Measurements from ENCODE around the gene PEX5L. TPM values are rescaled to one million over a fixed set of nuclear protein-coding genes. Genes with fewer than 3 reads are reported as not detected.

Gene PEX5L
- total and polyA plus RNA-seq, 12 donors = 0.03 to 1.1 (median 0.16) TPM; not detected in 3

- intact Hi-C loops (cut with DNase I) = no loop called here
- Histone ChIP-seq H3K4me1 (replicated peaks in 1 of 2) (no peaks in the 10 kb centered on the region), H3K27me3 (no peaks in the 10 kb centered on the region), H3K9me3 (replicated peaks in 1 of 3) (no peaks in the 10 kb centered on the region), H3K36me3 (replicated peaks in 1 of 2) (no peaks in the 10 kb centered on the region), H3K27ac (no peak overlapping the region), H3K4me3 (no peak overlapping the region)
- no peak for DNase-seq
- 67 to 85% (median 78%) methylated on average over 9 of the region's 9 CpGs for WGBS, 4 donors
- TF ChIP-seq, protein P1, sequence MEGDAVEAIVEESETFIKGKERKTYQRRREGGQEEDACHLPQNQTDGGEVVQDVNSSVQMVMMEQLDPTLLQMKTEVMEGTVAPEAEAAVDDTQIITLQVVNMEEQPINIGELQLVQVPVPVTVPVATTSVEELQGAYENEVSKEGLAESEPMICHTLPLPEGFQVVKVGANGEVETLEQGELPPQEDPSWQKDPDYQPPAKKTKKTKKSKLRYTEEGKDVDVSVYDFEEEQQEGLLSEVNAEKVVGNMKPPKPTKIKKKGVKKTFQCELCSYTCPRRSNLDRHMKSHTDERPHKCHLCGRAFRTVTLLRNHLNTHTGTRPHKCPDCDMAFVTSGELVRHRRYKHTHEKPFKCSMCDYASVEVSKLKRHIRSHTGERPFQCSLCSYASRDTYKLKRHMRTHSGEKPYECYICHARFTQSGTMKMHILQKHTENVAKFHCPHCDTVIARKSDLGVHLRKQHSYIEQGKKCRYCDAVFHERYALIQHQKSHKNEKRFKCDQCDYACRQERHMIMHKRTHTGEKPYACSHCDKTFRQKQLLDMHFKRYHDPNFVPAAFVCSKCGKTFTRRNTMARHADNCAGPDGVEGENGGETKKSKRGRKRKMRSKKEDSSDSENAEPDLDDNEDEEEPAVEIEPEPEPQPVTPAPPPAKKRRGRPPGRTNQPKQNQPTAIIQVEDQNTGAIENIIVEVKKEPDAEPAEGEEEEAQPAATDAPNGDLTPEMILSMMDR (IDR thresholded peaks at IDR 0.05) = no peak
- no peak for TF ChIP-seq POLR2A (IDR thresholded peaks at IDR 0.05)
Measured at GRCh38 chr3:179958759-179959158, 78.0 kb downstream of the PEX5L start.

DNA sequence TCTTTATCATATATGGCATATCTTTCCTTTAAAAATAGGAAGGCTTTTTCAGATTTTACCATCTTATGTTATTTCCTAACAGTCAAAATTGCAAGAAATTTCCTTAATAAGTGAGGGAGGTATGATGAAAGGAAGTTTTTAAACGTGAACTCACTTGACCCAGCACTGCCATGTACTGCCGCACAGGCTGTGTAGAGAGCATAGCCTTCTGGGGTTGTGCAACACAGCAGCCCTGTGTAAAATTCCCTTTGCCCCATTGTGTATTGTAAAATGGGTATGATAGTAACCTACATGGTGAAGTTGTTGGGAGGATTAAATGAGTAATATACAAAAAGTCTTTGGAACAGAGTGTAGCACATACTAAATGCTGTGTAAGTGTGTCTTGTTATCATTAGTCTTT lies 78.6 kb downstream of the PEX5L start:
- Histone ChIP-seq H3K4me3 (no peak overlapping the region), H3K4me1 (replicated peaks in 1 of 2) (no peaks in the 10 kb centered on the region), H3K9me3 (replicated peaks in 1 of 3) (no peaks in the 10 kb centered on the region), H3K27me3 (no peaks in the 10 kb centered on the region), H3K36me3 (replicated peaks in 1 of 2) (no peaks in the 10 kb centered on the region), H3K27ac (no peak overlapping the region)
- TF ChIP-seq, protein P1 (IDR thresholded peaks at IDR 0.05) = no peak
- no peak for TF ChIP-seq POLR2A (IDR thresholded peaks at IDR 0.05)
- intact Hi-C loops (cut with DNase I) = no loop called here
- 59 to 64% (median 62%) methylated on average over 2 of the region's 2 CpGs for WGBS, 4 donors
- no peak for DNase-seq

GRCh38 chr3:179957264-179957845 lies 79.4 kb downstream of the PEX5L start:
- intact Hi-C loops (cut with DNase I) = no loop called here
- Histone ChIP-seq H3K4me1 (replicated peaks in 1 of 2) (no peaks in the 10 kb centered on the region), H3K27me3 (no peaks in the 10 kb centered on the region), H3K9me3 (replicated peaks in 1 of 3) (no peaks in the 10 kb centered on the region), H3K4me3 (no peak overlapping the region), H3K27ac (no peak overlapping the region), H3K36me3 (replicated peaks in 1 of 2) (no peaks in the 10 kb centered on the region)
- 40 to 72% (median 52%) methylated on average over 2 of the region's 2 CpGs for WGBS, 4 donors
- DNase-seq = no peak
- no peak for TF ChIP-seq POLR2A (IDR thresholded peaks at IDR 0.05)

- no peak for TF ChIP-seq POLR2A (IDR thresholded peaks at IDR 0.05)
- TF ChIP-seq, protein P1 (IDR thresholded peaks at IDR 0.05) = no peak
- Histone ChIP-seq H3K27me3 (no peaks in the 10 kb centered on the region), H3K4me3 (no peak overlapping the region), H3K9me3 (replicated peaks in 1 of 3) (no peaks in the 10 kb centered on the region), H3K4me1 (replicated peaks in 1 of 2) (no peaks in the 10 kb centered on the region), H3K36me3 (replicated peaks in 1 of 2) (no peaks in the 10 kb centered on the region), H3K27ac (no peak overlapping the region)
- DNase-seq = no peak
- WGBS, 4 donors = 73 to 78% (median 77%) methylated on average over 7 of the region's 7 CpGs
- intact Hi-C loops (cut with DNase I) = no loop called here
Measured at GRCh38 chr3:179956416-179956830, 80.3 kb downstream of the PEX5L start.

DNA sequence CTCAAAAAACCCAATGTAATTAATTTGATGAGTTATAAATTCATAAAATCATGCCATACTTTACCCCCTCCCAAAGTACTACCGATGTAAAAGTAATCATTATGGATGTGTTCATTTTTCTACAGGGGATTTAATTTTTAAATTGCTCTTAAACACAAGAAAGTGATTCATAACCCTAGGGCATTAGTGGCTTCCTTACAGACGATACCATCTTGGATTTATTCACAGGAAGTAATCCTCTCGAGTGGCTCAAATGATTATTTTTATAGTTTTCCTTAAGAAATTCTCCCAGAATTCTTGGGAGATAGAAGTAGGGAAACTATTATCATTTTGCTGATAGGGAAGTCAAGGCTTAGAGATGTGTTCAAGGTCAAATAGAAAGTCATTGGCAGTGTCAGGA lies 80.9 kb downstream of the PEX5L start:
- no peaks in the 10 kb centered on the region for H3K9me3 ChIP-seq (replicated peaks in 1 of 3)
- no peak for DNase-seq
- intact Hi-C loops (cut with DNase I) = no loop called here
- H3K4me3 ChIP-seq = no peak overlapping the region
- 27 to 42% (median 39%) methylated on average over 3 of the region's 3 CpGs for WGBS, 4 donors
- no peaks in the 10 kb centered on the region for H3K36me3 ChIP-seq (replicated peaks in 1 of 2)
- H3K27me3 ChIP-seq = no peaks in the 10 kb centered on the region
- no peak overlapping the region for H3K27ac ChIP-seq
- TF ChIP-seq POLR2A (IDR thresholded peaks at IDR 0.05) = no peak
- TF ChIP-seq, protein P1 (IDR thresholded peaks at IDR 0.05) = no peak
- H3K4me1 ChIP-seq (replicated peaks in 1 of 2) = no peaks in the 10 kb centered on the region

Data from adrenal gland (tissue), 12 donors.